NCI-H460 (cell line): ENCODE measurements around the gene ALG6. TPM values are rescaled to one million over a fixed set of nuclear protein-coding genes. Genes with fewer than 3 reads are reported as not detected.
A peak's percentile ranks its signal among the peaks of the same experiment; 100 is the strongest.

Source experiments
- DNase-seq: peaks from one replicate; pipeline ENCODE4 v3.0.0-alpha.2; 2016; ENCODE audit warnings: low read depth; ENCODE audit errors: extremely low read depth
- small RNA-seq, 2 experiments: library from RNA; depleted of rRNA; stranded (forward); fragments of <200 nt; gene quantifications; one replicate each; pipeline ENCODE3, GENCODE V24; 2014
- total RNA-seq: library from RNA; depleted of rRNA; stranded (reverse); fragments of >200 nt; shearing (Covaris generic); gene quantifications from 2 replicates; pipeline ENCODE4 v1.2.3, GENCODE V29; 2014; rRNA removed

Gene ALG6
- total RNA-seq, 1 experiment from 2014 or later = 18.9 TPM

DNA sequence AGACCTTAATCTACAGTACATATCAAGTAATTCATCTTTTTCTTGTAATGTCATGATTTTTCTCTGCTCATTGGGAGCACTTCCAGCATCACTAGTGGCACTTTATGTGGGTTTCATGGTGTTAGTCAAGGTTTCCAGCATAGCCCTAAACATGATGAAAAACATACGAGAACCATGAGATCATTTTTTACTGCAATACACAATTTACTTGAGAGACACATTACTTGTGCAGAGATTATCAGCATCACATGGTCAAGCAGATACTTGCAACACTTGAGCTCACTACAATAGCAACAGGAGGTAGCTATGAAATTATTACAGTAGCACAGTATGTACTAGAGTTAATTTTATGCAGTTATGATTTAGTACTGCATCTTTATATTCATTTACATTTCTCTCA, 119.2 kb downstream of the ALG6 start:
- DNase-seq = no peak

DNA sequence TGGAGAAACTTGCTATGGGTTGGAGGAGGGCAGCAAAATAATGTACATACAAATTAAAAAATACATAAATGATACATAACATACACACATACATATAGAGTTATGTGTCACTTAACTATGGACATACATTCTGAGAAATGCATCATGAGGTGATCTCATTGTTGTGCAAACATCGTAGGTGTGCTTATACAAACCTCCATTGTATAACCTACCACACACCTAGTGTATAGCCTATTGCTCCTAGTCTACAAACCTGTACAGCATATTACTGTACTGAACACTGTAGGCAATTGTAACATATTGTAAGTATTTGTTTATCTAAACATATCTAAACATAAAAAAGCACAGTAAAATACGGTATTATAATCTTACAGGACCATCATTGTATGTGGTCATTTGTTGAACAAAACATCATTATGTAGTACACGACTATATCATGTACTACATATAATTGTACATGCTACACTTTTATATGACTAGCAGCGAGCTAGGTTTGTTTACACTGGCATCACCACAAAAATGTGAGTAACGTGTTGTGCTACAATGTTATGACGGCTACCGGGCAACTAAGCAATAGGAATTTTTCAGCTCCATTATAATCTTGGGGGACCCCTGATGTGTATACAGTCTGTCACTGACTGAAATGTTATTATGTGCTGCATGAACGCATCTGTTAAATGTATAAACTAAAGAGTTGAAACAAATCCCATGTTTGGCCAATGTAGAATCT, 120.1 kb downstream of the ALG6 start:
- DNase-seq = peak; percentile 9

Small RNA genes within 50 kb of the gene (small RNA-seq; reads per million reads assigned to genes)
- gene MIR6068 (0 reads per million in 2 experiments), gene RF00019 (0 reads per million in 2 experiments)

Other genes with a start within 250 kb of the ALG6 start
- 0.89 and 1.2 TPM in 2 replicates for gene FOXD3, start 45.1 kb upstream of the ALG6 start, total RNA-seq
- gene ITGB3BP, start 155.6 kb downstream of the ALG6 start, total RNA-seq = 50.0 and 53.7 TPM in 2 replicates
- gene EFCAB7, start 155.9 kb downstream of the ALG6 start, total RNA-seq = 8.1 and 8.6 TPM in 2 replicates
- 23.0 and 23.6 TPM in 2 replicates for gene PGM1, start 225.8 kb downstream of the ALG6 start, total RNA-seq